Middle frontal gyrus (tissue), 1 donor: ENCODE results near the gene CATSPERZ.
"Not testable (repeated sequence)": the region's sequence is repeated elsewhere in the genome, so short reads cannot be mapped to it uniquely, and the experiment has no call there.

Experiments
- DNase-seq: peaks from one replicate; pipeline ENCODE4 v3.0.0-alpha.2; 2015; ENCODE audit warnings: low spot score; ENCODE audit errors: extremely low spot score

CATSPERZ gene

DNA sequence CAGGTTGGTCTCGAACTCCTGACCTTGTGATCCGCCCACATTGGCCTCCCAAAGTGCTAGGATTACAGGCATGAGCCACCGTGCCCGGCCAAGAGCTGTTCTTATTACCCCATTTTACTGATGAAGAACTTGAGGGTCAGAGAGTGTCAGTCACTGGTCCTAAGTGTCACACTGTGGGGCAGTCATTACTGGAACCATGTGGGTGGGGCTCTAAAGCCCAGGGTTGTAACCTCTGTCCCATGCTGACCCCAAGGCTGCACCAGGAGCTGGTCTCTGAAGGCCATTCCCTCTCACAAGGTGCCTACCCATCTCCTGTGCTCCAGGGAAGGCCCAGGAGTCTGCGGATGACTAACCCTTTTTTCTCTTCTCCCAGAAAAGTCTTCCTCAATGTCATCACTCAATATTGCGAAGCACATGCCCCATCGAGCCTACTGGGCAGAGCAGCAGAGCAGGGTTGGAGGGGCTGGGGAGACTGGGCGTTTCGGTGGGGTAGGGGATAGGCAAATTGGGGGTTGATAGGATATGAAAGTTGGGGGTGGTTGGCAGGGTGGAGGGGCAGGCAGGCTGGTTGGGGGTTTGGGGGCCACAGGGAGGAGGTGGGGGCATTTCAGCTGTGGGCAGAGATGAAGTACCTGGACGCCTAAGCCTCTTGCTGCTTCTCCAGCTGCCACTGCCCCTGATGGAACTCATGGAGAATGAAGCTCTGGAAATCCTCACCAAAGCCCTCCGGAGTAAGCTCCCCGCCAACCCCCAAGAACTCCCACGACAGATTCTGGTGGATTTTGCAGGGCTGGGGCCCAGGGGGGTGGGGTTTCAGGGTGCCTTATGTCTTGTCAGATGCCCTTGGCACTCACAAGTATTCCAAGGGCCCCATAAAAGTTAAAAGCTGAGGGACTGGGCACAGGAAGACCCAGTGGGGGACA lies 3.2 kb downstream of the CATSPERZ start:
- no peak for DNase-seq

GRCh38 chr11:64304032-64304315 lies 3.8 kb downstream of the CATSPERZ start:
- DNase-seq, result no peak

GRCh38 chr11:64304316-64305072 lies 4.3 kb downstream of the CATSPERZ start:
- peak; percentile 78 for DNase-seq

DNA sequence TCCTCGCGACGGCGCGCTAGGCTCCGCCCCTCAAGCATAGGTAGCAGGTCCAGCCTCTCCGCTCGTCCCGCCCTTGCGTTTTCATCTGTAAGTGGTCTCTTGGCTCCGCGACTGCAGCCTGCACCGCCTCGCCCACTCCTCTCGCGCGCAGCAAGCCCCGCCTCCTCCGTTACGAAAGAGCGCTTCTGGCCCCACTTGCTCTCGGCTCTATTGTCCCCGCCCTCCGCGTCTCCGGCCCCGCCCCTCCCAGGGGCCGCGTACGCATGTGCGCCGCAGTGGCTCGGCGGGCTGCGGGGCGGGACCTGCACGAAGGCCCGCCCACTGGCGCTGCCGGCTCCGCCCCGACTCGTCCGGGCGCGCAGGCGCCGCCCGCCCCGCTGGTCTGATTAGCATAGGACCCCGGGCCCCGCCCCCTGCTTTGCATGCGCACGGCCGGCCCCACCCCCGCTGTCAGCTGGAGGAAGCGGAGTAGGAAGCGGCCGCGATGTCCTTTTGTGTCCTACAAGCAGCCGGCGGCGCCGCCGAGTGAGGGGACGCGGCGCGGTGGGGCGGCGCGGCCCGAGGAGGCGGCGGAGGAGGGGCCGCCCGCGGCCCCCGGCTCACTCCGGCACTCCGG lies 5.0 kb downstream of the CATSPERZ start, which contains the start of gene ESRRA:
ESRRA (plus strand) TSS at position 450 of the 616 bp plus-strand sequence. CDS start 1,656 bp downstream, outside the sequence.
- peak; percentile 97 for DNase-seq

- no peak for DNase-seq
These were observed 5.8 kb downstream of the CATSPERZ start for GRCh38 chr11:64305691-64306562.

DNA sequence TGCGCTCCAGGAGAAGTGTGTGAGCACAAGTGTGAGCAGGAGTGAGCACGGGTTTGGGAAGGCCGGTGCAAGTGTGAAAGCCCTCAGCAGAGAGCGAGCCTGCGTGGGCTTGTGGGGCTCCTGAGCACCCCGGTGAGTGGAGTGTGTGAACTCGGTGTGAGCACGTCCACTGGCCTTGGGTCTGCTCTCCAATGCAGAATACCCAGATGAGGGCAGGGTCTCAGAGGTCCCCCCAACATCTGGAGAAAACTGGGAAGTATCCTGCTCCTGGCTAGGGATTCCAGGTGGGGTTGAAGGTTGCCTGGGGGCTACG lies 6.4 kb downstream of the CATSPERZ start:
- DNase-seq, result no peak

GRCh38 chr11:64306876-64307622 lies 6.9 kb downstream of the CATSPERZ start:
- no peak for DNase-seq

DNA sequence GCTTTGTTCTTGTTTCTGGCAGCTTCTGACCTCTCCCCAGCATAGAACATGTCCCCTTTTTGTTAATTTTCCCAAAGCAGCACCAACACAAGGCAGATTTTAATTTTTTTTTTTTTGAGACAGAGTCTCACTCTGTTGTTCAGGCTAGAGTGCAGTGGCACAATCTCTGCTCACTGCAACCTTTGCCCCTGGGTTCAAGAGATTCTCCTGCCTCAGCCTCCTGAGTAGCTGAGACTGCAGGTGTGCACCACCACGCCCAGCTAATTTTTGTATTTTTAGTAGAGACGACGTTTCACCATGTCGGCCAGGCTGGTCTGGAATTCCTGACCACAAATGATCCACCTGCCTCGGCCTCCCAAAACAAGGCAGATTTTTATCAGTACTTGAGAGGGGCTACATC lies 7.6 kb downstream of the CATSPERZ start:
- not testable (repeated sequence) for DNase-seq

- DNase-seq, result no peak
These were observed 12.8 kb downstream of the CATSPERZ start for GRCh38 chr11:64312947-64313346.

GRCh38 chr11:64313491-64314145 lies 13.5 kb downstream of the CATSPERZ start:
- no peak for DNase-seq

DNA sequence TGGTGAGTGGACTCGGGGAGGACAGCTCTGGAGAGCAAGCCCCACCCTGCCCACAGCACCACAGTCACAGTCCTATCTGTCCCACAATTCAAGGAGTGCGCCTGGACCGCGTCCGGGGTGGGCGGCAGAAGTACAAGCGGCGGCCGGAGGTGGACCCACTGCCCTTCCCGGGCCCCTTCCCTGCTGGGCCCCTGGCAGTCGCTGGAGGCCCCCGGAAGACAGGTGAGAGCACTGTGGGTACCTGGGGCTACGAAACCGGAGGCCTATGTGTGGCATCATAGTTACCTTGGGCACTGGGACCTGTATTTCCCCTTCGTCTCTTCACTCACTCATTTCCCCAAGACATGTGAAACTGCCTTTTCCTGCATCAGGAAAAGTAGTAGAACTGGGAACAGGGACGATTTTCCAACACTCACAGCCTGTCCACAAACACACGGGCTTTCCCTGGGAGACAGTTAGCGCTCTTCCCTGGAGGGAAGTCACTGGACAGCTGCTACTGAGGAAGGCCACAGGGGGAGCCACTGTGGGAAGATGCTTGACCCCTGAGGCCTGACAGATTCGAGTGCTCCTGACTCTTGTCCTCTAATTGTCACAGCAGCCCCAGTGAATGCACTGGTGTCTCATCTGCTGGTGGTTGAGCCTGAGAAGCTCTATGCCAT lies 14.1 kb downstream of the CATSPERZ start:
- no peak for DNase-seq

DNA sequence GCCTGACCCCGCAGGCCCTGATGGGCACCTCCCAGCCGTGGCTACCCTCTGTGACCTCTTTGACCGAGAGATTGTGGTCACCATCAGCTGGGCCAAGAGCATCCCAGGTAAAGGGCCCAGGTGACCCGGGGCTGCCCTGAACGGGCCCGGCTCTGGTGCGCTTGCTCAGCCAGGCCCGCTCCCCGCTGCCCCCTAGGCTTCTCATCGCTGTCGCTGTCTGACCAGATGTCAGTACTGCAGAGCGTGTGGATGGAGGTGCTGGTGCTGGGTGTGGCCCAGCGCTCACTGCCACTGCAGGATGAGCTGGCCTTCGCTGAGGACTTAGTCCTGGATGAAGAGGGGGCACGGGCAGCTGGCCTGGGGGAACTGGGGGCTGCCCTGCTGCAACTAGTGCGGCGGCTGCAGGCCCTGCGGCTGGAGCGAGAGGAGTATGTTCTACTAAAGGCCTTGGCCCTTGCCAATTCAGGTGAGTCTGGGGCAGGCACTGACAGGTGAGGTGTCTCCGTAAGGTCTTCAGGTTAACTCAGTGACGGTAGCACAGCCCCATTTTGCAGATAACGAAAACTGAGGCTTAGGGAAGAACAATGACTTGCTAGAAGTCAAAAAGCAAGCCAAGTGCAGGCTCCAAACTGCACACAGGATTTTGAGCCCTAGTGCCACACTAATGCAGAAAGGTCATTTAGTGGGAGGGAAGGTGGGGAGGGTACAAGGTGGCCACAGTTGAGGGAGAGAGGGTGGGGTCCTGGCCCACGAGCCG lies 14.8 kb downstream of the CATSPERZ start:
- no peak for DNase-seq

DNA sequence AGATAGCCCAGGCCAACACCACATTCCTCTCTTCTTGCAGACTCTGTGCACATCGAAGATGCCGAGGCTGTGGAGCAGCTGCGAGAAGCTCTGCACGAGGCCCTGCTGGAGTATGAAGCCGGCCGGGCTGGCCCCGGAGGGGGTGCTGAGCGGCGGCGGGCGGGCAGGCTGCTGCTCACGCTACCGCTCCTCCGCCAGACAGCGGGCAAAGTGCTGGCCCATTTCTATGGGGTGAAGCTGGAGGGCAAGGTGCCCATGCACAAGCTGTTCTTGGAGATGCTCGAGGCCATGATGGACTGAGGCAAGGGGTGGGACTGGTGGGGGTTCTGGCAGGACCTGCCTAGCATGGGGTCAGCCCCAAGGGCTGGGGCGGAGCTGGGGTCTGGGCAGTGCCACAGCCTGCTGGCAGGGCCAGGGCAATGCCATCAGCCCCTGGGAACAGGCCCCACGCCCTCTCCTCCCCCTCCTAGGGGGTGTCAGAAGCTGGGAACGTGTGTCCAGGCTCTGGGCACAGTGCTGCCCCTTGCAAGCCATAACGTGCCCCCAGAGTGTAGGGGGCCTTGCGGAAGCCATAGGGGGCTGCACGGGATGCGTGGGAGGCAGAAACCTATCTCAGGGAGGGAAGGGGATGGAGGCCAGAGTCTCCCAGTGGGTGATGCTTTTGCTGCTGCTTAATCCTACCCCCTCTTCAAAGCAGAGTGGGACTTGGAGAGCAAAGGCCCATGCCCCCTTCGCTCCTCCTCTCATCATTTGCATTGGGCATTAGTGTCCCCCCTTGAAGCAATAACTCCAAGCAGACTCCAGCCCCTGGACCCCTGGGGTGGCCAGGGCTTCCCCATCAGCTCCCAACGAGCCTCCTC lies 15.7 kb downstream of the CATSPERZ start:
- not testable (repeated sequence) for DNase-seq

GRCh38 chr11:64316672-64317324 lies 16.6 kb downstream of the CATSPERZ start:
- no peak for DNase-seq

DNA sequence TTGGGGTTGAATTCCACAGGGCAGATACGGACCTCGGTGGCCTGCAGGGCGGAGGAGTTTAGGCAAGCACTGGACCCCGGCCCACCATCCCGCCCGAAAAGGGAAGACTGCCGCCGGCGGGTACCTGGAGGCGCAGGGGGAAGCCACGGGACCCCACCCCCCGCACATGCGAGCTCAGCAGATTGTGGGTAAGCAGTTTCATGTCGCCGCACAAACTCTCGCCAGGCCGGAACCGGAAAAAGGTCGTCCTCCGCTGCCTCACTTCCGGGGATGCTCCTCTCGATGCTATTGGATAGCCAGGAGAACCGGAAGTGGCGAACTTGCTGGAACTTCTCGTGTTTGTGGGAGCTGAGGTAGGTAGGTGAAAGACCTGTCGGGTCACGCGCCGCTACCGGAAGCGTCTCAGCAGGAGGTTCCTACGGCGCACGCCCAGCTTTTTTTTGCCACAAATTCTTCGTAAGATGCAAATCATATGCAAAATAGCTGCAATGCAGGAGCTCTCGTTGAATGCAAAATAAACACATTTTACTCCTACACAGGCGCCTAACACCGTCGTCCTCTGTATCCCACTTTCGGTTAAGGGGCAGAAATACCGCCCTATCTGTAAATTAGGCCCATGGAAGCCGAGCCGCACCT lies 17.3 kb downstream of the CATSPERZ start, which contains the start of gene TRMT112:
TRMT112 (minus strand) TSS at position 235 of the 636 bp plus-strand sequence; CDS start at position 202, 33 bp downstream.
- DNase-seq, result peak; percentile 94

DNA sequence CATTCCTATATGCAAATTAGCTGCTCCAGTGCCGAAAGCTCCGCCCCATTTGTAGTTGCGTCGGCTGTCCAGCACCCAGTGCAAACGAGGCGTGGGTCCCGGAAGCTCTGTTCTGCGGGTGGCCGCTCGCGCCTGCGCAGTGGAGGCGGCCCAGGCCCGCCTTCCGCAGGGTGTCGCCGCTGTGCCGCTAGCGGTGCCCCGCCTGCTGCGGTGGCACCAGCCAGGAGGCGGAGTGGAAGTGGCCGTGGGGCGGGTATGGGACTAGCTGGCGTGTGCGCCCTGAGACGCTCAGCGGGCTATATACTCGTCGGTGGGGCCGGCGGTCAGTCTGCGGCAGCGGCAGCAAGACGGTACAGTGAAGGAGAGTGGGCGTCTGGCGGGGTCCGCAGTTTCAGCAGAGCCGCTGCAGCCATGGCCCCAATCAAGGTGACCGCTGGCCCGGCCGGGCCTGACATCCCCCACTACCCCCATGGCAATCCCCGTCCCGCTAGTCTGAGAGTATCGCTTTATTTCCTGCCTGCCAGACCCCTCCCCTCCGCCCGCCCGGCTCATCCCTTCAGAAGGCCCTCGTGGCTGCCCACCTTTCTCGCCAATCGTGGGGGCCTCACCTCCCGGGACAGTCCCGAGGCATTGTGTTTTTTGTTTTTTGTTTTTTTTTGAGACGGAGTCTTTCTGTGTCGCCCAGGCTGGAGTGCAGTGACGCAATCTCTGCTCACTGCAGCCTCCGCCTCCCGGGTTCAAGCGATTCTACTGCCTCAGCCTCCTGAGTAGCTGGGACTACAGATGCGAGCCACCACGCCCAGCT lies 18.0 kb downstream of the CATSPERZ start, which contains the start of gene PRDX5:
PRDX5 (plus strand) TSS at position 161 of the 805 bp plus-strand sequence; CDS start at position 256, 95 bp downstream.
- peak; percentile 95 for DNase-seq
